Central memory CD4-positive, alpha-beta T cell (primary cell): ENCODE results near the gene SH2D6.

Experiments used
- DNase-seq: peaks from one replicate; pipeline ENCODE4 v3.0.0; 2022

Gene SH2D6

DNA sequence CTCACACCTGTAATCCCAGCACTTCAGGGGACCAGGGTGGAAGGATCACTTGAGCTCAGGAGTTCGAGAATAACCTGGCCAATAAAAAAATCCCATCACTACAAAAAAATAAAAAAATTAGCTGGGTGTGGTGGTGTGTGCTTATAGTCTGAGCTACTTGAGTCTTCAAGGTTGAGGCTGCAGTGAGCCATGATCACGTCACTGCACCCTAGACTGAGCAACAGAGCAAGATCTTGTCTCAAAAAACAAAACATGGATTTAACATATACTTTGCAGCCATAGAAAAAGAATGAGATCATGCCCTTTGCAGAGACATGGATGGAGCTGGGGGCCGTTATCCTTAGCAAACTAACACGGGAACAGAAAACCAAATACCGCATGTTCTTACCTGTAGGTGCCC is 22.2 kb downstream of the SH2D6 start:
- DNase-seq: no peak

DNA sequence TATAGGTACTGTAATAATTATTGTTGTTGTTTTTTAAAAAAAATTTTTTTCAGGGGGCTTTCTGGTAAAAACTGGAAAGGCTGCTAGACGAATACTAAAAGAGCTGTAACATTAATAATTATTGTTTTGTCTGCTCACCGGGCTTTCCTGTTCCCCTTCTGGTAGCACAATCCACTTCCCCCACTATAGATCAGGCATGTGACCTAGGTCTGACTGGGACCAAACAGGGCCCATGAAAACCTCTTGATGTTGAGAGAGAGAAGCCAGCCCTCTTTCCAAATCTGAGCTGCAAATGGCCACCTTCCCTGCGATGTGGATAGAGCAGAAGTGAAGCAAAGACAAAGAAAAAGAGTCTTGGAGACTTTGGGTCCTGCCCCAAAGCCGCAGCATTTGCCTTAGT is 23.4 kb downstream of the SH2D6 start:
- DNase-seq: no peak

DNA sequence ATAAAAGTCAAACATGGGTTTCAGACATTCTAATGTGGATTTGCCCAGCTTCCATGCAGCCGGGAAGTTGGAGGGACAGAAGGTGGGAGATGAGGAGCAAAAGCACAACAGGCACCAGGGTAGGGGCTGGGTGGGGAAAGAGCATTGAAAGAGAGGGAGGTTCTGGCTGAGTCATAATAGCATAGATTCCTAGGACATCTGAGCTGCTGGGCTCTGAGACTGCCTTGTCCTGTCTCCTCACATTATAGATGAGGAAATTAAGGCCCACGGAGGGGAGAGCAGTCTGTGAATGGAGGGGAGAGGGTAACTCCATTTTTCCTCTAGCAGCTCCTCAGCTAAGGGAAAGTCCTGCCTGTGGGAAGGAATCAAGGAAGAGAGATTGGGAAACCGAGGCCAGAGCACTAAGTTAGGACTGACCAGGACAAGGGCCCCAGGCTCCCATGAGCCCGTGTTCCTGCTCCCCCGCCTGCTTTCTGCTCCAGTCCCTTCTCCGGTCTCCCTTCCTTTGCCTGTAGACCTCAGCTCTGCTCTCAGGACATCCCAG is 26.2 kb downstream of the SH2D6 start:
- DNase-seq: no peak

DNA sequence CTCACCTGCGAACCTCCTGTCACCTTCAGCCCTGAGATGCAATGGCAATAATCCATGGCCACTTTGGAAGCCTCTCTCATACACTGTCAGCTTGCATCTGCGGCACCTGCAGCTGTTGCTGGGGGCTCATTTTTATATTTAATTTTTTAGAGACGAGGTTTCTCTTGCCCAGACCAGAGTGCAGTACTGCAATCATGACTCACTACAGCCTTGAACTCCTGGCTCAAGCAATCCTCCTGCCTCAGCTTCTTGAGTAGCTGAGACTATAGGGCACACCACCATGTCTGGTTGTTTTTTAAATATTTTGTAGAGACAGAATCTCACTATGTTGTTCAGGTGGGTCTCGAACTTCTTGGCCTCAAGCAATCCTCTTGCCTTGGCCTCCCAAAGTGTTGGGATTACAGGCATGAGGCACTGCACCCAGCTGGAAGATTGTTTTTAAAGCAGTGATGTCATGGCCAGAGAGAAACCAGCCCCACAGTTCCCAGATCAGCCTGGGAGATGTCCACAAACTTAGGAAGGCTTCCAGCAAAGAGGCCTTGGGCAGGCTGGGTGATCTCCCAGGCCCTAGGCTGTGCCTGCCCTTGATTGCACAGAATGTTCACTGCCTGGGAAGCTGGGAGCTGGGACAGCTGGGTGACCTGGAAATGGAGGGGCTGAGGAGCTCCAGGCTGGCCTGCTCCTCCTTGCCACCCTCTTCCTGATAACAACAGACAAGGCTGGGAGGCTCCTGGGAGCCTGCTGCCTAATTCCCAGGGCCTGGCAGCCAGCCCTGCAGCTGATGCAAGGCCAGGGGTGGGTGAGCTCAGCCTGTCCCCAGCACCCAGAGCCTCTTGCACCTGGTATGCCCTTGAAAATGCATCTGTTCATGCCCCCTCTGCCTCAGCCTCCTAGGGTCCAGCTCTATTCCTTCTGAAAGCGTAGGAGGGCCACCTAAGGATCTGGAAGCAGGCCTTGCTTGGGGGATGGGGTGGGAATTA is 27.1 kb downstream of the SH2D6 start:
- DNase-seq: no peak

DNA sequence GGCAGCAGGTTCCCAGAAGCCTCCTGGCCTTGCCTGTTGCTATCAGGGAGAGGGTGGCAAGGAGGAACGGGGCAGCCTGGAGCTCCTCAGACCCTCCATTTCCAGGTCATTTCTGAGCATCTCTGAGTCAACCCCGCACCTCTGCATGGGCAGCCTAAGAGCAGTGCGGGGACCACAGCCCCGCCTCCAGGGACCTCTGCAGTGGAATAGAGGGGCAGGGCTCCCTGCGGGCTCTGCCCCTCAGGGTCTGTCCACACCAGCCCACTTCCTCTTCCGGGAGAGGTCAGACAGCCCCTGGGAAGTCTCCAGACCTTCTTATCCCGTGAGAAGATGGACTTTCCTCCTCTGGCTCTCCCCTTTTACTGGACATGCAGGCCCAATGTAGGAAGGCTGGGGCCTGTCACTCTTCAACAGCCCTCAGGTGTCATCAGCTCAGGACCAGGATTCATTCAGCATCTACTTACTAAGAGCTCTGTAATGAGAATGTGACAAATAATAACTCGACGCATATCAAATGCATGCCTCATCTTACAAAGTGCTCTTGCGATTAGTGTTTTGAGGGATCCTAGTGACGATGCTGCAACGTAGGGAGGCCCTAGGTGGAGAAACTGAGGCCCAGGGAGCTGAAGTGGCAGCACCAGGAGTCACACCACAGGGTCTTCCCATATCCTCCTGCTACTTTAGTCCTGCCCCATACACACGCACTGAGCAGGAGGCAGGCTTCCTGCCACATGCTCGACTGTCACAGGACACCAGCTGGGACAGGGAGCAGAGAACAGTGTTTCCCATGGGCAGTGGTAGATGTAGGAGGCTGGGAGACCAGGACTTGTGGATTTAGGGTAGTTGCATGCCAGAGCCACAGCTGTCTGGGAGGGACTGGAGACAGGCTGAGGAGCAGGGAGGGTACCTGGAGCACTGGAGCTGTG is 28.0 kb downstream of the SH2D6 start:
- DNase-seq: no peak

DNA sequence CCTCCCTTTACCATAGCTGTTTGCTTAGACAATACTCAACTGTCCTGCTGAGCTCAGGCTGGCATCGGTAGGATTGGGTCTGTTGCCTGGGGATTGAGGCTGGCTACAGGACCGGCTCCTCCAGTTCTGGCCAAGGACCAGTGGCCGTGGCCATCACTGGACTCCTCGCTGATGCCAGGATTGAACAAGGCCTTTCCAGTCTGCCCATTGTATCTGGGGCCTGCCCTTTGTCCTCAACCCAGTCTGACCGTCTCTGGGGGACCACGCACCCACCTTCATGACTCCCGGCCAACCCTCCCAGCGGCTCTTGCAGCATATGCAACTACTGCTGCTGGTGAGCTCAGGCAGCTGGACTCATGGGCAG is 28.7 kb downstream of the SH2D6 start:
- no peak for DNase-seq

DNA sequence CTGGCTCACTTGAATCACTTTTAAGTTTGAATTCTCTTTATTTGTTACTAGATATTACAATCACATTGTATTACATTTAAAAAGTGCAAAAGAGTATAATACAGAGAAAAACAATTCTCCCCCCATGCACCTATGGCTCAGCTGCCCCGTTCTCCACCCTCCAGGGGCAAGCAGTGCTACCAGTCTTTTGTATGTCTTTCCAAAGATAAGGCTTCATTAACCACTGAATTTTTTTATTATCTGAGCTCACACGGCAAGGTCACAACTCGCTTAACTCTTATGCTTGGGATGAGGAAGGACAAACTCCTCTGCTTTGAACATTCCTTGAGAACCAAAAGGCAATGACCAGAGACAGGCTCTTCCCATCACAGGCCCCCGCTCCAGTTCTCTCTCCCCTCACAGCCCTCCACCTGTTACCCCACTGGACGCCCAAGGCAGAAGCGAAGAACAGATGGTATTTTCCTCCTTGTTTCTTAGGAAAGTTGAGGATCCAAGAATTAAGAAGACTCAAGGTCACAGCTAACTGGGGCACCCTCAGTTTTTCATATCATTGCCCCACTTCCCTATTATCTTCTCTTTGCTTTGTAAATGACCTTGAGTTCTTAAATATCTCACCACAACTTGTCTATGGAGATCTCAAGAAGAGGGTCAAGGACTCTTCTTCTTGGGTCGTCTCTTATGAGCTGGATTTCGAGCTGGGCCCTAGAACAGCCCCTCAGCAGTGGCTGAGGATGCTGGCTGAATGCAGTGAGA is 30.1 kb downstream of the SH2D6 start:
- no peak for DNase-seq

DNA sequence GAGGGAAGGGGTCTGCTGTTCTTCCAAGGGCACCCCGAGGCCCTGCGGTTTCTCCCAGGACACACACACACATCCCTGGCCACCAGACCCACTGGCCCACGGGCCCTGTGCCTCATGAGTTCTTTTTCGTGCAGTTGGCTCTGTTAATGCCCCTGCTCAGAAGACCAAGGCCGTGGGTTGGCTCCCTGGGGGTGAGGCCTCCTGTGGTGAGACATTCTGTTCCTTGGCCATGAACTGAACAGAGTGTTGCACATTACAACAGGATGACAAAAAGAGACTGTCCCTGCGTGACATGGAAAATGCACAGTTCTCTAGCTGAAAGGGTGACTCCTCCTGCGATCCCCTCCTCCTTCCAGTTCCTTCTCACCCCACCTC is 30.7 kb downstream of the SH2D6 start:
- DNase-seq: no peak

DNA sequence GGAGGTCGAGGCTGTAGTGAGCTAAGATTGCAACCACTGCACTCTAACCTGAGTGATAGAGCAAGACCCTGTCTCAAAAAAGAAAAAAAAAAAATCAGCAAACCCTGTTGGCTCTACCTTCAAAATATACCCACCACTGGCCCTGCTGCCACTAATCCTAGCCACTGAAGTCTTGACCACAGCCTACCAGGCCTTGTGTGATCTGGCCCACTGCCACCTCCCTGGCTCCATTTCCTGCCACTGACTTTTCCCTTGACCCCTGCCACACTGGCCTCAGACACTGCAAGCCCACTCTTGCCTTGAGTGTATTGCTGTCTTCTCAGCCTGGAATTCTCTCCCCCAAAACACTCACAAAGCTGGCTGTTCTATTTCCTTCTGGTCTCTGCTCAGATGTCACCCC is 33.7 kb downstream of the SH2D6 start:
- DNase-seq: no peak

DNA sequence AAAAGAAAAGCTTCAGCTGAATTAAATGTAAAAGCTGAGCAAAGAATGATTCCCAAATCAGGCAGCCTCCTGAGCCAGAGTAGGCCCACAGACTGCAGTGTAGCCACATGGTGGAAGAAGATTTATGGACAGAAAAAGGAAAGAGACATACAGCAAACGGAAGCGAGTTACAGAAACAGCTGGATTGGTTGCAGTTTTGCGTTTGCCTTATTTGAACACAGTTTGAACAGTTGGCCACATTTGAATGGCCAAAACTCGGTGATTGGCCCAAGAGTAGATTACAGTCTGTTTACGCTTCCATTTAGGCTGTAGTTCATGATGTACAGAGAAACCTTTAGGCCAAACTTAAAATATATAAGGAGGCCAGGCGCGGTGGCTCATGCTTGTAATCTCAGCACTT is 35.1 kb downstream of the SH2D6 start:
- DNase-seq: no peak

DNA sequence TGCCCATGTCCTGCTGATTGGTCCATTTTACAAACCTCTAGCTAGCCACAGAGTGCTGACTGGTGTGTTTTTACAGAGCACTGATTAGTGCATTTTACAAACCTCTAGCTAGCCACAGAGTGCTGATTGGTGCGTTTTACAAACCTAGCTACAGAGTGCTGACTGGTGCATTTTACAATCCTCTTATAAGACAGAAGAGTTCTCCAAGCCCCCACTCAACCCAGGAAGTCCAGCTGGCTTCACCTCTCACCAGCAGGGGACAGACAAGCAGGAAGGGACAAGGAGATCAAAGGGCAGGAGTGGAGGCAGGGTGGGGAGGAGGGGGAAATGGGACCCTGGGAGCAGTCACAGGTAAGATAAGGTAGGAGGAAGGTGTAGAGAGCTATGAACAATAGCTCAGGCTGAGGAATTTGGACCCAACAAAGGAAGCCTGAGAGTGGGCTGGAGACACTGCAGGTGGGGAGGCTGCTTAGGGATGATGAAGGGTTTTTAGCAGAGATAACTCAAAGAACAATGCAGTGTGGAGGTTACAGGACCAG is 37.1 kb downstream of the SH2D6 start:
- DNase-seq: no peak

DNA sequence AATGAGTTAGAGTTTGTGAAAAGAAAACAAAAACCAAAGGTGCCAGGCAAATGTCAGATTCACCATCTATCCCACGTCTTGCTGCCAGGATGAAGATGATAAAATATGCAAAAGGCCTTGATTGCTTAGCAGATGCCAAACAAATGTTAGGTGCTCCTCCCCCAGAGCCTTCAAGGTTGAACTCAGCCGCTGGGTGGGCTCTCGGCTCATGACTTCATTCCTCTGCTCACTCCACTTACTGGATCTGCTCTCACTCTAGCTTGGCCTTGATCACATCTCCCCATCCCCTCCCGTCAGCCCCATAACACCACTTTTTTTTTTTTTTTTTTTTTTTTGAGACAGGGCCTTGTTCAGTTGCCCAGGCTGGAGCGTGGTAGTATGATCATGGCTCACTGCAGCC is 38.5 kb downstream of the SH2D6 start:
- no peak for DNase-seq

DNA sequence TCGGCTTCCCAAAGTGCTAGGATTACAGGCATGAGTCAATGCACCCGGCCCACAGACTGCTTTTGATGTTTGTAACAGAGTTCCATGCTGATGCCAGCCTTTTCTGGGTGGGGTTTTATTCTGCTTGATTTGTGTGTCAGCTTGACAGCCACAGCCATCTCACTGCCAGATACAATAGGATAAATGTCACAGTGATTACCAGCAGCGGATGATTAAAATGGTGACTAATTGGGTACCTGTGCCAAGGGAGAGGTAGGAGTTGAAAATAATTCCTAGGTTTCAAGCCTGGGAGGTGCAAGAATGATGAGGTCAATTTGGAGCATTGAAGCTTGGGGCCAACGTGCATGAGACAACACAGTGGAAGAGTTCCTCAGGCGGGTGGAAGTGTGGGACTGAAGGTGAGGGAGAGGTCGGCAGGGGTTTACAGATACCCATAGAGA is 39.4 kb downstream of the SH2D6 start:
- no peak for DNase-seq

DNA sequence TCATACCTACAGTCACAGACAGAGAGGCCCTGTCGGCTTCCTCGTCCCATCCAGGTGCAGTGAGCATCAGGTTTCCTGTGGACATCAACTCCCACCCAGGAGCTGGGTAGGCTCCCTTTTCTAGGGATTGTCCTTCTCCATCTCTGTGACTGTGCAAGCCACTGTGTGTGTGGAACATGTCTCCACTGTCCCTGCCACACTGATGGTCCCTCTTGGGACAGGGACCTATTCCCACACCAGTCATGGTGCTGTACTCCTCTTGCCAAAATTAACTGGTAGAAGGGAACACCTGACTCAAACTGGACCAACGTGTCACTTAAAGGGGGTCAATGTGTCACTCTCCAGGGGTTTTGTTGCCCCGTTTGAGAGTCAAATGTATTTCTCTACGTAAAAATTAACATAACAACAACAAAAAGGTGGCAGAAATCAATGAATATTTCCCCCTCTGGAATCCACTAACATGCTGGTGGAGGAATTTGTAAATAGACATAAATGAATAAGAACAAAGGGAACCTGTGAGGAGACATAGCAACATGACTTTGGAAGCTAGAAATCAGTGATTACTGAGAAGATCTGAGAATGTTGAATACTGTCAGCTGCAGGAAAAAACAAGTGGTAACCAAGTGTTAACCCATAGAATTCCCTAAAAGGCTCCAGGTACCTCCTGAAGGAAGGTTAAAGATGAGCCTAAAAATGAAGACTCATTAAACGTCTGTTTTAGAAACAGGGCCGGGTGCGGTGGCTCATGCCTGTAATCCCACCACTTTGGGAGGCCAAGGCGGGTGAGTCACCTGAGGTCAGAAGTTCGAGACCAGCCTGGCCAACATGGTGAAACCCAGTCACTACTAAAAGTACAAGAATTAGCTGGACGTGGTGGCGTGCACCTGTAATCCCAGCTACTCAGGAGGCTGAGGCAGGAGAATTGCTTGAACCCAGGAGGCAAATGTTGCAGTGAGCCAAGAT is 40.4 kb downstream of the SH2D6 start:
- DNase-seq: no peak

DNA sequence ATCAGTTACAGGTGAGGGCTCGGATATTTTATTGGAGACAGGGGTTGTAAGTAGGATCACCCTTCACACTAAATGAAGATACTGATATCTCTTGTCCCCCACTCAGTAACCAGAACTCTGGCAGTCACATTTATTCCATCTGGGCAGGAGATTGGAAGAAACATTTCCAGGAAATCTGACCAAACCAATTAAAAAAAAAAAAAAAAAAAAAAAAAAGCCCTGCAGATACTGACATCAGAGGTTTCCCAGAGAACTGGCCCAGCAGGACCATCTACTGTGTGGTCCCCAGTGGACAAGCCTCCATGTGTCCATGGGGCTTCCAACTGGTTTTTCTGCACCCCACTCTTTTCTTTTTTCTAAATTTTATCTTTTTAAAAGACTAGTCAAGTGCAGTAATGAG is 41.3 kb downstream of the SH2D6 start:
- DNase-seq: no peak

DNA sequence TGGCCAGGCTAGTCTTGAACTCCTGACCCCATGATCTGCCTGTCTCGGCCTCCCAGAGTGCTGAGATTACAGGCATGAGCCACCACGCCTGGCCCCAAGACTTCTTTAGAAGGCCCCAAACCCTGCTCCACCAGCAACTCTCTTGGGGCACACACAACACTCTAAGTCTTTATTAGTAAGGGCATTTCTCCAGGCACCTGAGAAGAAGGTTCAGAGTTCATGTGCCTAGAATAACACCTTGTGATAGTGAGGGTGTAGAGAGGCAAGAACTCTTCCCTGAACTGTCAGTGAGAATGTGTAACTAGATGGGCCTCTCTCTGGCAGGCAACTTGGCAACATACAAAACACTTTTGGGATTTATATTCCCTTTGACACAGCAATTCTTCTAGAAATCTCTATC is 43.8 kb downstream of the SH2D6 start:
- DNase-seq: no peak

DNA sequence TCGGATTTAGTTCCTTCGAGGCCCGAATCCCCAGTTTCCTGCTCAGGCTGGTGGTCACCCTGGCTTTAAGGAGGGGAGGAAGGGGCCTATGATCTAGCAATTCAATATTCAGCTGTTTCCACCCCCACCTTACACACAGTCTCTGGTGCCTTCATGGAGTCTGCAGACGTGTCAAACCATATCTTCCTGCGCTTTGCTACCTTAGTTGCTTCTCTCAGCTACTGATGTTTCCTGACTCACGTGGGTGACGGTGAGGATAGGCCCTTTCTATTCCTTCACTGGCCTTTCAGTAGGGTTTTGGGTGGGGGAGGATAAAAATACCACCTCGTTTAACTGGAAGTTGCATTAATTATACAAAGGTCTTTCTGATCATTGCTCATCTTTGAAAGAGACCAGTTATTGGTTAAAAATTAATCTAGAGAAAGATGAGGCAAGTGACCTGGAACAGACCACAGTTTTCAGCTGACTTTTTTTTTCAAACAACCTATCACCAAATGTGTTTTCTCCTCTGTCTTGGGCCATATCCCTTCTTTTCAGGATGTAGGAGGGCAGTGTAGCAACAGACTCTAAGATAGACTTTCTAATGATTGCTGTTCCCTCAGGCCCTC is 49.7 kb downstream of the SH2D6 start:
- no peak for DNase-seq

DNA sequence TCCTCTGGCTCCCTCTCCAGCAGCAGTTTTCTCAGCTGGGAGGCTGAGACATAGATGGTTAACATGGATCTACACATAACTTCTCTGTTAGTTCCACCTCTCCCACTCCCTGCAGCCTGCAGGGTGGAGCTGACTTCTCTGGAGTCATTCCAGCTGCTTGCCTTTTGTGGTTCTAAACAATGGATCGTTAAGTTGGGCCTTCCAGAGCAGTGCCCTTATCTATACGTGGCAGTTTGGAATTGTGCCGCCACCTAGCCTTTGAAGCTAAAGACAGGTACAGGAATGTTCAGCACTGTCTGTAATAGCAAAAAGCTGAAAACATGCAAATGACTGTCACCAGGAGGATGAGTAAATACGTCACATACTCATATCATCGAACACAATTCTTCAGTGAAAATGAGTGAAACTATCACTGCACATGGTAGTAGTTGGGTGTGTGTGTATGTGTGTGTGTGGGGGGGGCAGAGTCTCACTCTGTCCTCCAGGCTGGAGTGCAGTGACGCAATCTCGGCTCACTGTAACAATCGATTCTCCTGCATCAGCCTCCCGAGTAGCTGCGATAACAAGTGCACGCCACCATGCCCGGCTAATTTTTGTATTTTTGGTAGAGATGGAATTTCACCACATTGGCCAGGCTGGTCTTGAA is 50.3 kb downstream of the SH2D6 start:
- DNase-seq: no peak

DNA sequence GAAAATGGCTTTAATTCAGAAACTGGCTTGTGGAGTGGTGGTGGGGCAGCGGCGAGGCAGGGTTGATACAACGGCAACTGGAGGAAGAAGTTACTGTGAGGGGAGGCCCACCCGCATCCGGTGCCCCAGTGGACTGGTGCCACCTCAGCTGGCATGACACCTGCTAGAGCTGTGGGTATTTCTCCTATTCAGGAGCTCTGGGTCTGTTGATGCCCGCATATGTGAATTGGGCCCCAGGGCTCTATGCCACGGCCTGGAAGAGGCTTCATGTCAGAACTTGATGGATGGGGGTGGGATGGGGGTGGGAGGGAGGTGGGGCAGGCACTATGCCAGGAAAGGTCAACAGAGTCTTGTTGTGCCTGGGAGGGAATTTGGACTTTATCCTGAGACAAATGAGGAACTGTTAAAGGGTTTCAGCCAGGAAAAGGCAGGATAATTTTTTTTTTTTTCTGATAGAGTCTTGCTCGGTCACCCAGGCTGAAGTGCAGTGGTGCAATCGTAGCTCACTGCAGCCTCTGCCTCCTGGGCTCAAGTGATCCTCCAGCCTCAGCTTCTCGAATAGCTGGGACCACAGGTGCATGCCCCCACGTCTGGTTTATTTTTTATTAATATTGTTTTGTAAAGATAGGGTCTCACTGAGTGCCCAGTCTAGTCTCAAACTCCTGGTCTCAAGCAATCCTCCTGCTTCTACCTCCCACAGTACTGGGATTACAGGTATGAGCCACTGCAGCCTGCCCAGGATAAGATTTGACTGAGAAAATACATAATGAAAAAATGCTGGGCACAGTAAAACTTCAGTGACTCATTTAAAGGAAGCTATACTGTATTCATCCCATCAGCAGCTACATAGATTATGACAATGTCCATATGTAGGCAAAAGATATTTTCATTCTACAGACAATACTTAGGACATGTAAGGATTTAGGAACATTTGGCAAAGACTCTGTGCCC is 52.6 kb downstream of the SH2D6 start:
- DNase-seq: no peak
